AG20443 (cell line): ENCODE results near the gene C3AR1.
"Not testable (repeated sequence)": the region's sequence is repeated elsewhere in the genome, so short reads cannot be mapped to it uniquely, and the experiment has no call there.

Experiments
- DNase-seq: peaks from one replicate; pipeline ENCODE4 v3.0.0; 2012; ENCODE audit warnings: low spot score, mixed read lengths

The C3AR1 gene

GRCh38 chr12:8065991-8066594 lies at the start of gene C3AR1:
C3AR1 (minus strand) TSS chr12:8066359; CDS start chr12:8060185, 6,174 bp downstream.
- DNase-seq: peak; percentile 41

- DNase-seq: not testable (repeated sequence)
These were observed 47.0 kb upstream of the C3AR1 start for GRCh38 chr12:8113117-8113516.

- peak; percentile 77 for DNase-seq
These were observed 42.7 kb upstream of the C3AR1 start for GRCh38 chr12:8108808-8109398.

- DNase-seq: no peak
These were observed 33.1 kb upstream of the C3AR1 start for GRCh38 chr12:8099235-8099634.

- no peak for DNase-seq
These were observed 30.2 kb upstream of the C3AR1 start for GRCh38 chr12:8096281-8096915.

GRCh38 chr12:8093291-8093690 lies 27.1 kb upstream of the C3AR1 start:
- DNase-seq: no peak

- DNase-seq: no peak
These were observed 23.6 kb upstream of the C3AR1 start for GRCh38 chr12:8089716-8090115.

- DNase-seq: not testable (repeated sequence)
These were observed 23.1 kb upstream of the C3AR1 start for GRCh38 chr12:8089277-8089676.

GRCh38 chr12:8088574-8088973 lies 22.4 kb upstream of the C3AR1 start:
- no peak for DNase-seq

GRCh38 chr12:8087666-8088065 lies 21.5 kb upstream of the C3AR1 start:
- no peak for DNase-seq

- DNase-seq: not testable (repeated sequence)
These were observed 18.2 kb upstream of the C3AR1 start for GRCh38 chr12:8084351-8084750.

GRCh38 chr12:8082808-8083100 lies 16.6 kb upstream of the C3AR1 start:
- no peak for DNase-seq

GRCh38 chr12:8081251-8081920 lies 15.2 kb upstream of the C3AR1 start:
- DNase-seq: no peak

GRCh38 chr12:8080120-8080519 lies 14.0 kb upstream of the C3AR1 start:
- no peak for DNase-seq

- DNase-seq: no peak
These were observed 12.8 kb upstream of the C3AR1 start for GRCh38 chr12:8078916-8079315.

- DNase-seq: peak; percentile 33
These were observed 12.2 kb upstream of the C3AR1 start for GRCh38 chr12:8078398-8078797.

- peak; percentile 31 for DNase-seq
These were observed 11.0 kb upstream of the C3AR1 start for GRCh38 chr12:8077207-8077606.

- DNase-seq: no peak
These were observed 10.2 kb upstream of the C3AR1 start for GRCh38 chr12:8076366-8076765.

- DNase-seq: no peak
These were observed 9.8 kb upstream of the C3AR1 start for GRCh38 chr12:8075935-8076334.

- DNase-seq: not testable (repeated sequence)
These were observed 5.7 kb upstream of the C3AR1 start for GRCh38 chr12:8071820-8072219.

- DNase-seq: no peak
These were observed 3.4 kb upstream of the C3AR1 start for GRCh38 chr12:8069582-8069981.

GRCh38 chr12:8064131-8064530 lies 2.0 kb downstream of the C3AR1 start:
- no peak for DNase-seq

GRCh38 chr12:8058506-8058905 lies 7.7 kb downstream of the C3AR1 start:
- DNase-seq: no peak
